ENCODE measurements around the gene CPSF3.
"Not testable (repeated sequence)": the region's sequence is repeated elsewhere in the genome, so short reads cannot be mapped to it uniquely, and the experiment has no call there.

Gene CPSF3

GRCh38 chr2:9390151-9390850 is 33.2 kb upstream of the CPSF3 start:
- no peak overlapping the region for H3K27ac Mint-ChIP-seq
- no peaks in the 10 kb centered on the region for H3K36me3 Mint-ChIP-seq (ENCODE audit: low read depth)
- H3K4me1 Mint-ChIP-seq = no peaks in the 10 kb centered on the region
- no peak for DNase-seq
- no peak overlapping the region for H3K4me3 Mint-ChIP-seq
- H3K27me3 Mint-ChIP-seq = no peaks in the 10 kb centered on the region
- H3K9me3 Mint-ChIP-seq = no peaks in the 10 kb centered on the region
- no peak for ATAC-seq

GRCh38 chr2:9390991-9391390 is 32.5 kb upstream of the CPSF3 start:
- H3K27me3 Mint-ChIP-seq = no peaks in the 10 kb centered on the region

GRCh38 chr2:9391961-9392720 is 31.3 kb upstream of the CPSF3 start:
- H3K4me1 Mint-ChIP-seq = no peaks in the 10 kb centered on the region
- H3K27me3 Mint-ChIP-seq = no peaks in the 10 kb centered on the region
- ATAC-seq (no peak), DNase-seq (no peak)
- H3K4me3 Mint-ChIP-seq = no peak overlapping the region
- no peaks in the 10 kb centered on the region for H3K9me3 Mint-ChIP-seq
- no peaks in the 10 kb centered on the region for H3K36me3 Mint-ChIP-seq (ENCODE audit: low read depth)
- H3K27ac Mint-ChIP-seq = no peak overlapping the region

More at GRCh38 chr2:9390991-9391390, 32.5 kb upstream of the CPSF3 start:
- H3K27ac Mint-ChIP-seq = no peak overlapping the region
- no peaks in the 10 kb centered on the region for H3K36me3 Mint-ChIP-seq (ENCODE audit: low read depth)
- ATAC-seq = no peak
- H3K9me3 Mint-ChIP-seq = no peaks in the 10 kb centered on the region
- no peak overlapping the region for H3K4me3 Mint-ChIP-seq
- no peak for DNase-seq
- no peaks in the 10 kb centered on the region for H3K4me1 Mint-ChIP-seq

- ATAC-seq (no peak), DNase-seq (no peak)
- H3K36me3 Mint-ChIP-seq (ENCODE audit: low read depth) = no peaks in the 10 kb centered on the region
- no peaks in the 10 kb centered on the region for H3K27me3 Mint-ChIP-seq
- H3K27ac Mint-ChIP-seq = no peak overlapping the region
- H3K4me1 Mint-ChIP-seq = no peaks in the 10 kb centered on the region
- no peak overlapping the region for H3K4me3 Mint-ChIP-seq
- H3K9me3 Mint-ChIP-seq = no peaks in the 10 kb centered on the region
These were observed 30.3 kb upstream of the CPSF3 start for GRCh38 chr2:9392898-9393765.

- Mint-ChIP-seq H3K4me3 (no peak overlapping the region), H3K27me3 (no peaks in the 10 kb centered on the region), H3K9me3 (no peaks in the 10 kb centered on the region), H3K27ac (no peak overlapping the region), H3K4me1 (no peaks in the 10 kb centered on the region), H3K36me3 (ENCODE audit: low read depth) (no peaks in the 10 kb centered on the region)
- no peak for DNase-seq
- ATAC-seq = no peak
These were observed 28.6 kb upstream of the CPSF3 start for GRCh38 chr2:9394816-9395215.

GRCh38 chr2:9397201-9397600 is 26.3 kb upstream of the CPSF3 start:
- Mint-ChIP-seq H3K36me3 (ENCODE audit: low read depth) (no peaks in the 10 kb centered on the region), H3K27ac (no peak overlapping the region), H3K4me3 (no peak overlapping the region), H3K9me3 (no peaks in the 10 kb centered on the region), H3K27me3 (no peaks in the 10 kb centered on the region), H3K4me1 (no peaks in the 10 kb centered on the region)
- no peak for DNase-seq
- ATAC-seq = no peak

- not testable (repeated sequence) for H3K27ac Mint-ChIP-seq, H3K27me3 Mint-ChIP-seq, DNase-seq
These were observed 25.2 kb upstream of the CPSF3 start for GRCh38 chr2:9398251-9398650.

GRCh38 chr2:9398881-9399780 is 24.3 kb upstream of the CPSF3 start:
- H3K4me1 Mint-ChIP-seq = no peaks in the 10 kb centered on the region

More at GRCh38 chr2:9398251-9398650, 25.2 kb upstream of the CPSF3 start:
- not testable (repeated sequence) for H3K9me3 Mint-ChIP-seq; H3K4me3 Mint-ChIP-seq; ATAC-seq; H3K36me3 Mint-ChIP-seq (ENCODE audit: low read depth); H3K4me1 Mint-ChIP-seq

GRCh38 chr2:9400268-9401058 is 23.0 kb upstream of the CPSF3 start:
- no peak overlapping the region for H3K4me3 Mint-ChIP-seq
- ATAC-seq (no peak), DNase-seq (no peak)
- no peaks in the 10 kb centered on the region for H3K36me3 Mint-ChIP-seq (ENCODE audit: low read depth)
- H3K27me3 Mint-ChIP-seq = no peaks in the 10 kb centered on the region
- H3K9me3 Mint-ChIP-seq = no peaks in the 10 kb centered on the region
- no peaks in the 10 kb centered on the region for H3K4me1 Mint-ChIP-seq
- H3K27ac Mint-ChIP-seq = no peak overlapping the region

More at GRCh38 chr2:9398881-9399780, 24.3 kb upstream of the CPSF3 start:
- Mint-ChIP-seq H3K27me3 (no peaks in the 10 kb centered on the region), H3K36me3 (ENCODE audit: low read depth) (no peaks in the 10 kb centered on the region), H3K27ac (no peak overlapping the region), H3K9me3 (no peaks in the 10 kb centered on the region), H3K4me3 (no peak overlapping the region)
- DNase-seq = no peak
- ATAC-seq = no peak

GRCh38 chr2:9401059-9401547 is 22.4 kb upstream of the CPSF3 start:
- Mint-ChIP-seq H3K4me3 (no peak overlapping the region), H3K27ac (no peak overlapping the region), H3K4me1 (no peaks in the 10 kb centered on the region), H3K36me3 (ENCODE audit: low read depth) (no peaks in the 10 kb centered on the region), H3K9me3 (no peaks in the 10 kb centered on the region), H3K27me3 (no peaks in the 10 kb centered on the region)
- DNase-seq (no peak), ATAC-seq (no peak)

GRCh38 chr2:9401646-9402371 is 21.6 kb upstream of the CPSF3 start:
- Mint-ChIP-seq H3K4me1 (no peaks in the 10 kb centered on the region), H3K36me3 (ENCODE audit: low read depth) (peaks cover 2% of the 10 kb centered on the region), H3K27ac (no peak overlapping the region), H3K27me3 (no peaks in the 10 kb centered on the region), H3K4me3 (no peak overlapping the region), H3K9me3 (no peaks in the 10 kb centered on the region)
- no peak for ATAC-seq
- no peak for DNase-seq

GRCh38 chr2:9403924-9404323 is 19.5 kb upstream of the CPSF3 start:
- Mint-ChIP-seq H3K27me3 (no peaks in the 10 kb centered on the region), H3K4me1 (no peaks in the 10 kb centered on the region), H3K27ac (no peak overlapping the region), H3K9me3 (no peaks in the 10 kb centered on the region), H3K4me3 (no peak overlapping the region), H3K36me3 (ENCODE audit: low read depth) (peaks cover 10% of the 10 kb centered on the region)
- DNase-seq = no peak
- no peak for ATAC-seq

- DNase-seq = no peak
- Mint-ChIP-seq H3K4me3 (no peak overlapping the region), H3K9me3 (no peaks in the 10 kb centered on the region), H3K27me3 (no peaks in the 10 kb centered on the region), H3K36me3 (ENCODE audit: low read depth) (peaks cover 13% of the 10 kb centered on the region), H3K4me1 (no peaks in the 10 kb centered on the region), H3K27ac (no peak overlapping the region)
- no peak for ATAC-seq
These were observed 19.0 kb upstream of the CPSF3 start for GRCh38 chr2:9404451-9404850.
